Stimulated activated CD8-positive, alpha-beta memory T cell treated with anti-CD3 and anti-CD28 coated beads, Interleukin-15, amount 100 ng/mL, for 48 hours (primary cell): ENCODE data around the gene HOXA4.
A peak's percentile ranks its signal among the peaks of the same experiment; 100 is the strongest.

ENCODE experiments used
- DNase-seq, 2 donors: peaks; one replicate each; pipeline ENCODE4 v3.0.0-alpha.2; 2020; ENCODE audit warnings: low read depth in 2 of 2

Gene HOXA4

DNA sequence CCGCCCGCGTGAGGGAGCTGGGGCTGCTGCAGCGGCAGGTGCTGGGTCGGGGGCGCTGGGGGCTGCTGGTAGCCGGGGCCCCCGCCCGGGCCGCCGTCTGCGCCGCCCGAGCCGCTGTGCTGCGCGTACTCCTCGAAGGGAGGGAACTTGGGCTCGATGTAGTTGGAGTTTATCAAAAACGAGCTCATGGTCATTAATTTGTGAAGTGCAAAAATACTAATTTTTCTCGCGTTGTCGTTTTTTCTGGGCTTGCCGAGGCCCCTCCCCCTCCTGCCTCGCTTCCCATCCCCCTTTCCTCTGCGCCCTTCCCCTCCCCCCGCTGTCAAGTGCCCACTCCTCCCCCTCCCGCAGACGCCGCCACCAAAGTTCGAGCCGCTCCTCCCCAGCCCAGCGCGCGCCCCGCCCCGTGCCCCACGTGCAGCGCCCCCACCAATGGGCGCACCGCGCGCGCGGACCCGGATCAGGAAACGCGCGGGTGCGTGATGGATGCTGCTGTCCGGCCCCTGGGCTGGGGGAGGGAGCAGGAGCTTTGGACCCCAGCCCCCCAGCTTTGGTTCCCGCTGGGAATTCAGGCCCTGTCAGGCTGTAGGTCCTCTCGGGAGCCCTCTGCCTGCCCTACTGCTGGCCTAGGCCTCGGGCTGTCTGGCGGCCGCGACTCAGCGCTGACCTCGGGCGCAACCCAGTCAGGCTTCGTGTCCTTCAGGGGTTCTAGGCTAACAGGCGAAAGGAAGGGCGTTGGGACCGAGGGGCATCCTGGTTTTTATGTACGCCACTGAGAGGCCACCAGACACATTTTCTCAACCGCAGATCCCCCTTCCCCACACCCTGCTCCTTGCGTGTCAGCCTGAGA lies at the start of gene HOXA4:
HOXA4 (minus strand) TSS at position 218 of the 850 bp plus-strand sequence; CDS start at position 194, 24 bp downstream.
- DNase-seq, result peak; percentile 30 to 47

DNA sequence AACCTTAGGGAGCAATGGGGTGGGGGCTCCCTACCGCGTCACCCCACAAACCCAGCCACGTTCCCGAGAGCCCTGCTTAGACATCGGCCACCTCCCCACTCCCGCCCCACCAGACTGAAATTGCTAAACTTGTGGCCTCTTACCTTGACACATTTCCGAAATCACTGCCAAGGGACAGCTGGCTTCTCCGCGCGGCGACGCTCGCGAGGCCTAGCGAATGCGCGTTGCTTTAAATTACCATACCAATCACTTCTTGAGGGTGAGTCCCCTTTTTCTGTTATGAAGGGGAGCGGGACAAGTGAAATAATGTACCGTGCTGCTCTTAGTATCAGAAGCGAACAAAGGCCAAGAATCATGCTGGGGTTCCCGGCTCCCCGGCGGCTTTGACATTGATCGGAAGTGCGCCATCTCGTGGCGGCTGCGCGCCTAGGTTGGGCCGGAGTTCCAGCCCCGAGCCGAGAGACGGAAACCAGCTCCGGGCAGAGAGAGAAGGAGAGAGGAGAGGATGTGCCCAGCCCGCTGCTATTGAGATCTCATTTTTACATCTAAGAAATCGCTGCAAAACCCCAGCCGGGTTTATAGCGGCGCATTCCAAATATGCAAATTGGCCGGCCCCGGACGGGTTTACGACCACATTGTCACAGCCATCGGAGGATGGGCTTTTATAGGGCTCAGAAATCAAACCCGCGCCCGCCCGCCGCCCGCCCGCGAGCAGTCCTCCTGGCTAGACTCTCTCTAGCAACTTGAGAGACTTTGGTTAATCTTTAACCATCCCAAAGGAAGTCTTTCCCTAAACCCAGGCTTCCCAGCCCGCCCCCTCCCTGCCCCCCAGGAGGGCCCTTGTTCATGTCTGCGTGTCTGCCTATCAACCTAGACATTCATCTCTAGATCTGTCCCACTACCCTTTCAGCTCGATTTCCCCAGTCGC lies 49.2 kb upstream of the HOXA4 start:
- DNase-seq, result no peak

DNA sequence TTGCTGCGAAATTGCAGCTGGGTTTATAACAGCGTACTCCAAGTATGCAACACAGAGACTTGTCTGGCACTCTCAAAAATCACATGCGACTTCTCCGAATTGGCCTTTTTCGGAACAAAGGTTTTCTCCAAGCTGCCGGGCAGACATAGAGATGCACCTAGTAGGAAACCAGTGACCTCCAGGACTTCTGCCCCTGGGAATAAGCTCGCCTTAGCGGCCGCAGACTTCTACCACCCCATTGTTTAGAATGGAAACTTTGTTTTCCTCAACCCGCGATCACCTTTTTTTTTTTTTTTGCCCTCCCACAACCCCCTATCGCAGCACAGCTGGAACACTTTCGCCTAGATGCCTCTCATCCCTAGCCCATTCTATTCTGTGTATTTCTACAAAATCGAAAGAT lies 48.5 kb upstream of the HOXA4 start:
- no peak for DNase-seq

DNA sequence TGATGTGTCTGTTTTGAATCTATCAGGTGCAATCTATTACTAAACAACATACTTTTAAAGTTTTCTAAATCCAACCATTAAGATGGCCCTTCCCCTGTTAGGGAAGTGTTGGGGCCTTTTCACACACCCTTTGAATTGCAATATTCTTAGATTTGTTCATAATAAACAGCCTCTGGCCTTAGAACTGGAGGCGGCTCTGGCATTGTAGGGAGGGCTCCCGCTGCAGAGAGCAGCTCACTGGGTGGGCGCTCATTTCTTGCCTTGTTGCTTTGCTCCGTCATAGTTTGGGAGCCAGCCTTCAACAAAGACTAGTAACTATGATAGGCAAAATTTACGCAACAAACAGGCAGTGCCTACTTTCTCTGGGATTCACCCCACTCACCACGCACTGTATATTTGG lies 47.8 kb upstream of the HOXA4 start:
- no peak for DNase-seq

DNA sequence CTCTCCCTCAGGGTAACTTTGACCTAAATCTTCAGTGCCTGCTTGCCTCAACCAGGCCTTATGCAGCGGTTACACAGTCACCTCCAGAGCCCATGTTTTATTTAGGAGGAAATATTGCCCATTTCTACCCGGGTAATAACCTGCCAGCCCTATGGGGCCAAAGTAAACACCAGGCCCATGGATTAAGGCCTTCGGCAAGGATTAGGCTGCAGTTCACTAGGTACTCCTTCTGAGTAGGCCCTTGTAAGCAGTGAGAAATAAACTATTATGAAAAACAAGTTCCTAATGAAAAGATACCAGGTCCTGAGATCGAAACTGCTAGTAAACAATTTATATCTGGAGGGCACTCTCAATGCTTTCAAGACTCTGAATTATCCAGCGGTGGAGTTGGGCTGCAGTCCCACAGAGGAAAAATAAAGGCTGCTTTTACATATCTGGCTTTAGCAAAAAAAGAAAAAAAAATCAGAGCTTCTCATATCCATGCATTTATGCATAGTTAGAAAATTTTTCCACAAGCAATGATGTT lies 47.3 kb upstream of the HOXA4 start:
- no peak for DNase-seq

DNA sequence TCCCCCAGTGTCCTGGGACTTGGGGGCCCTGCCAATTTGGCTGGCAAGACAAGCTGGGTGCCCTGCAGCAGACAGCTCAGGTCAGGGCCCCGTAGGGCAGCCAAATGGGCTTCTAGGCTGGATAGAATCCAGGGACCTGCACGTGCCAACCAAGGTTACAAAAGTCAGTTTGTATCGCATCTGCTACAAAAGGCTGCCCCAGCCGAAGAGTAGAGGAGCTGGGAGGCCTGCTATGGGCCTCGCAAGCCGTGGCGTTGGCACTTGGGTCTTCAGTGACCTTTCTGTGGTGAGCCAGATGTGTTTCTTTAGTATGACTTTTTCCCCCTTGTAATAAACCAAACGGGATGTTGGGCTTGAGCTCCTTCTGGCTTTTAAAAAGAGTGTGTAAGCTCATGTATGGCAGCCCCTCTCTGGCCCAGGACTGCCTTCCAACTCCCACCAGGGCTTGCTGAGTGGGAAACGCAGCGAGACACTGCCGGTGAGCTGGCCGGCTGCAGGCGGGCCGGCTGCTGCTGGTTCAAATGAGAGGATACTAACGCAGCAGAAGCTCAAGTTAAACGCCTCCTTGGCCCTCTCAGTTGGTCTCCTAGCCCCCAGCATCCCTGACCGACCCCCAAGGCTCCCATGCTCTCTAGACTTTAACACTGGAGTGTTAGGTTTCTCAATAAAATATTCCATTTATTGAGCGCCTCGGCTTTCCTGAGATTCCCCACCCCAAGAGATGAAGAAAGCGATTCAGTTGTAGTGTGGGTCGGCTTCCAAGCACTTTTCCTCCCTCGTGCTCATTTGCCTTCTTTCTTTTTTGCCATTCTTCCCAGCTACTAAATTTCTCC lies 46.6 kb upstream of the HOXA4 start:
- no peak for DNase-seq

DNA sequence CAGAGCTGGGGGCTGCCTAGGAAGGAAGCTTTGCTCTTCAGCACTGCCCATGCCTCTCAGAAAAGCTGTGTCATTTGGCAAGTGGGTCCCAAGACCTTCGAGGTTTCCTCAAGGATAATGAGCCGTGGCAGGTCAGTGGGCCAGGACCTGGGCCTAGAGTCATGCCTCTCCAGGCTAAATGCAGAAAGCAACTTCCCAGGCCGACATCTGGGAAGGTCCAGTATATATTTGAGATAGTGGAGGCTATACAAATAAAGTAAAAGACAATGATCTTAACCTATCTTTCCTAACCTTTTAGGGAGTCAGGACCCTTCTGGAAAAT lies 45.9 kb upstream of the HOXA4 start:
- DNase-seq, result no peak

DNA sequence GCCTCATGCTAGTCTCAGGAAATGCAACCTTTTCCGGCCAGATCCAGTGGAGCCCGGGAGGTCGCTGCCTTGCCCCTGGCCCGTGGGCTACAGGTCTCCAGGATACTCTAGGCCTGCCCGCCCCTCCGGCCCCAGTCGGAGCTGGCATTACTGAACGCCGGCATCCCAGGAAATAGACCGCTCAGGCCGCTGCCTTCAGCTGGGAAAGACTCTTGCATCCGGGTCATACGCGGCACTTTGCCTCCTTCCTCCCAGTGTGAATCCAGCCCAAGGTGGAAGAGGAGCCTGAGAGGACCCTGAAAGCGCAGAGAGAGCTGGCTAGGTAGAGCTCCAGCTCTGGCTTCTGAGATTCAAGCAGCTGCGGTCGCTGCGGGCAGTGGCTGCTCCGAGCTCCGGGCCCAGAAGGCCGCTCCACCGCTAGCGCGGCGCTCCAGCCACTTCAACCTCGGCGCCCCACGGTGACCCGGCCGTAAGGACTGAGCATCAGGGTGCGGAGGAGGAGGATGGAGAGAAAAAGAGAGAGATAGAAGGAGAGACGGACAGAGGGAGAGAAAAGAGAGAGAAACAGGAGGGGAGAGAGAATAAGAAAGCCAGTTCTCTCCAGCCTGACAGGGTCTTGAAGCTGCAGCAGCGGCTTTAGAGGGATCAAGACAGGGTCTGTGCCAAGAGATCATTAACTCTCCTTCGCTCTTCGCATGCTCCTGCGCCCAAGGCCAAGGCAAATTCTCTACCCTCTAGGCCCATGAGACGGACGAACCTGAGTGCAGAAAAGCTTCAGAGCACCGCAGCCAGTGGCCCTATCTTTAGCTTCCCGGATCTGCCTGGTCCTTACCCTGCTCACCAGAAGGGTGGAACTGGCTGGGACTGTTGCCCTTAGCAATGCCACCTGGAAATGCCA lies 45.3 kb upstream of the HOXA4 start:
- no peak for DNase-seq

DNA sequence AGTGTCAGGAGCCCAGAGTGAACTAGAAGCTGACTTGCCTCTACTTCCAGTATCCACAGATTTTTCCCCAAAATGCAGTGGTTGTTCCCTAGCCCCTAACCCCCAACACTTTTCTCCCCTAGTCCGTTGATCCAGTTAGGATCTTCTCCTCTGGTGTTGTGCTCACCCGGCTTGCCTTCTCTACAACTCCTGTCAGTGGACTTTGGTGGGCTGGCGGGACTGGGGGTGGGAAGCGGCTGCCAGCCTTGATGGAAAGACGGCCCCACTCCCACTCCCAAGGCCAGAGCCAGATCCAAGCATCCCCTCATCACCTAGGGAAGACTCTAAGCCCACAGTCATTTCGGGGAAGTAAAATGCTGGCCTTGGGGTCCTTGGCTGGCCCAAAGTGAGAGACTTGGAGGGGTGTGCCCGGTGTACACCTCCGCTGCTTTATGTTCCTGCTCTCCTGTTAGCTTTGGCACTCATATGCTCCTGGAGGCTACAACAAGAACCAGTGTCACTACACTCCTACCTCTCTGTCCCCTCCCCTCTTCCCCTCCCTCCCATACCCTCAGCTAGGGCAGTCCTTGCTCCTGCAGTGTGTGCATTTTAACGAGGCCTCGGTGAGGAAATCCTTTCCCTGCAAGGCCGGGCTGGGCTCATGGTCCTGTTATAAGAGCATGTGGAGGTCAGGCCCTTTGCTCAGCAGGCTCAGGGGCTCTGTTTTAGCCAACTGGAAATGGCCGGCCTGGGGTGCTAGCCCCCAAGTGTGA lies 44.5 kb upstream of the HOXA4 start:
- no peak for DNase-seq

DNA sequence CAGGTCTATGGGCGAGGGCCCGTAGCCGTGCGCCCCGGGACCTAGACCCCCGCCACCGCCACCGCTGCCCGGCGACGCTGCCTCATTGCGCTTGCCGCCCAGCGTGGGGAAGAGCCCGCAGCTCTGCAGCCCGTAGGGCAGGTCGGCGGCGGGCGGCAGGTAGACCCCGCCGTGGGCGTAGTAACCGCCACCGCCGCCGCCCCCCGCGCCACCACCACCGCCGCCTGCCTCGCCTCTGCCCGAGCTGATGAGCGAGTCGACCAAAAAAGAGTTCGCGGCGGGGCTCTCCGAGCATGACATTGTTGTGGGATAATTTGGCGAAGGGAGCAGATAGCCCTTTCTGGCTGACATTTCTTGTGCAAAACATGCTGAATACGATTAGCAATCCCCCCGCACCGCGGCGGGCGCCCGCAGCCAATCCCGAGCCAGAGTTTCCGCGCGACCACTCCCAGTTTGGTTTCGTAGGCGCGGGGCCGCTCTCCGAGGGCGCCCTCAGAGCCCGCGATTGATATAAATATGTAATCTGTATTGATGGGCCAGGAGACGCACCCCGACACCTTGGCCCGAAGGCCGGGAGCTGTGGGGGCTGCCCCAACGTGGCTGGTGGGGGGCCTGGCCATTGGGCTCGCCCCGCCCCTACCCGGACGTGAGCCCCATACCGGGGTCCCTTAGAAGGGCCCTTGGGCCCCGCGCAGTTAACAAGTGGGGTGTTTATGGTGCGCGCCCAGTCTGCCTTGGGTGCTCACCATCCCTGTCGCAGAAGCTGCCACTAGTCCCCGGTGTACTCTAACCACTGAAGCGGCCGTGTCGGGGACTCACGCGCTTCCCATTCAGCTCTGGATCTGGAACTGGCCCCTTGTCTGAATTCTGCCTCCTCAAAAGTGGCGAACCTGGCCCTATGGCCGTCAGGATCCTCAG lies 43.7 kb upstream of the HOXA4 start, which contains the start of gene HOXA10:
HOXA10 (minus strand) TSS at position 365 of the 918 bp plus-strand sequence; CDS start at position 351, 14 bp downstream.
- DNase-seq, result no peak

DNA sequence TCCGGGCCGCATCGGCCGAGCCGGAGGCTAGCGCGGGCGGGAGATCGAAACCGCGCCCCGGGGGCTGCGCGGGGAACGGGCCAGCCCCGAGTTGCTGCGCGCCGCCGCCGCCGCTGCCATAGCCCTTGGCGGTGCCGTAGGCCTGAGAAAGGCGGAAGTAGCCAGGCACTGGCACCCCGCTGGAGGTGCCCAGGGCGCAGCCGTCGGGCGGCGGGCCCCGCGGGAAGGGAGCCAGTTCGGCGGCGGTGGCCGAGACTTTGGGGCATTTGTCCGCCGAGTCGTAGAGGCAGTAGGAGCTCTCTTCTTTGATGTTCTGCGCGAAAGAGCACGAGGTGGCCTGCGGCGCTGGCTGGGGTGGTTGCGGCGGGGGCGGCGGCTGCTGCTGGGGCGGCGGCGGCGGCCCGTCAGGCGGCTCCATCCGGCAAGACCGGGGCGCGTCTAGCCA lies 43.0 kb upstream of the HOXA4 start:
- DNase-seq, result no peak

DNA sequence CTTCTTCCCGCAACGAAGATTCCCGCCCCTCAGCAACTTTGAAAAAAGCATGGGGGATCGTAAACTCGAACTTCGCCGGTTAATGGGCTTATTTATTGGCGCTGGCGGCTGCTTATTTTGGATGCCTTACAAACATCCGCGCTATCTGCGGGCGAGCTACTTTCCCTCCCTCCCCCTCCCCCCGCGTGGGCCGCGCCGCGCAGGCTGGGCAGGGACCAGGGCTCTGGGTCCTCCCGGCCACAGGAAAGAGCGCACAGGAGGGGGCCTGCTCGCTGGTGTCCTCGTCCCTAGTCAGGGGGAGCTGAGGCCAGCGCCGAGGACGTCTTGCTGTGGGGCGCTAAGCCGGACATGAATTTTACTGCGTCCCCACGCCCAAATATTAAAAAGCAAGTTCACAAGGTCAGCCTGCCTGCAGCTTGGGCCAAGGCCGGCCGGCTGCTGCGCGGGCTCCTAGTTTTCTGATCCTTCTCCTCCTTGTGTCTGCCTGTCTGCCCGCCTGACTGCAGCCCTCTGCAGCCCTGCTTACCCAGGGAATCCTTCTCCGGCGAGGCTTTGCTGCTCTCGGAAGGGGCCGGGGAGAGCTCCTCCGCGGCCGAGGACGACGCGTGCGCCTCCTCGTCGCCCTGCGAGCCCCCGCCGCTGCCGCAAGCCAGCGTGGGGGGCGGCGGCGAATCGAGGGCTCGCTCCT lies 42.4 kb upstream of the HOXA4 start:
- no peak for DNase-seq

DNA sequence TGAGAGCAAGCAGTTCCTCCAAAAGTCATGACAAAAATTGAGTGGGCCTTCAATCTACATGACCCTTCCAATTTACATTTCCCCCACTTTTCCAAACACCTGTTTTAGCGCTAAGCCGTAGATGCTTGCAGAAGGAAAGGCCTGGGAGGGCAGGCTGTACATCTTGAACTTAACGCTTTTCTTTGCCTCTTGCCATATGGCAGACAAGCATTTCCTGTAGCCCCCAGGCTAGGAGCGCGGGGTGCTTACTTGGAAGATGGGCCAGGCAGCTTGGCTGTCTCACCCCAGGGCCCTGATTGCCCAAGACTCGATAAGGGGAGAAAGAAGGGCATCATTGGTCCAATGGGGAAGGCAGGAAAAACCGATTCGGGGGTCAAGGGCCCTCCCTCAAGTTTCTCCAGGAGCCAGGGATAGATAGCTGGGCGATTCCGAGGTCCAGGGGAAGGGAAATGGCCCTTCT lies 41.8 kb upstream of the HOXA4 start:
- DNase-seq, result no peak

DNA sequence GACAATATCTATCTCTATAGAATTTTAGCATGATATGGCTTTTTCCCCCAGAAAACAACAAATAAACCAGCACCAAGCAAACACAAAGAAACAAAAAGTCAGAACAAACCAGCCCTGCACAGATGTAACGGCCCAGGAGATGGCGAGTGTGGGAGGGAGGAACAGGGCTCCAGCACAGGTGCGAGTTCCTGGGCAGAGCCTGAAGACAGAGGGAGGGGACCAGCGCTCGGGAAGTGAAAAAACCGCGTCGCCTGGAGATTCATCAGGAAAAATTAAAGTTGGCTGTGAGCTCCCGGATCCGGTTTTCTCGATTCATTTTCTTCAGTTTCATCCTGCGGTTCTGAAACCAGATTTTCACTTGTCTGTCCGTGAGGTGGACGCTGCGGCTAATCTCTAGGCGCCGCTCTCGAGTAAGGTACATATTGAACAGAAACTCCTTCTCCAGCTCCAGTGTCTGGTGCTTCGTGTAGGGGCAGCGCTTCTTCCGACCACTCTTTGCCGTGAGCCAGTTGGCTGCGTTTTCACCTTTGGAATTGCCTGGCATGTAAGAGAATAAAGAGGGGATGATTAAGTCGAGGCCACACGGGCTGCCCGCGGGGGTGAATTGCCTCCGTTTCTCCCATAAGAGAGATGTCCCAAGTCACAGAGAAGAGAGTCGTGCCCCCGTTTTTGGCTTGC lies 41.2 kb upstream of the HOXA4 start:
- no peak for DNase-seq

DNA sequence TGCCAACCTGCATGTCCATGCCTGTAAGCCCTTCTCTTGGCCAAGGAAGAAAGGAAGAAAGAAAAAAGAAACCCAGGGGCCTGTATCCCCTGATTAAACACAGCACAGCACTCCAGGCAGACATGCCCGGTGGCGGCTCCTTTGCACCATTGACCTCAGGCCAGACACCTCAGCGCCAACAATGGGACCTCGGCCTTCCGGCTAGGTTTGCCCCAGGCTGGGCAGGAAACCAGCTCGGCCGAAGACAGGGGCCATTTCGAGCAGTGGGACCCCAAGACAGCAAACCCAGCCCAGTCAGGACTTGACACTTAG lies 40.7 kb upstream of the HOXA4 start:
- no peak for DNase-seq

DNA sequence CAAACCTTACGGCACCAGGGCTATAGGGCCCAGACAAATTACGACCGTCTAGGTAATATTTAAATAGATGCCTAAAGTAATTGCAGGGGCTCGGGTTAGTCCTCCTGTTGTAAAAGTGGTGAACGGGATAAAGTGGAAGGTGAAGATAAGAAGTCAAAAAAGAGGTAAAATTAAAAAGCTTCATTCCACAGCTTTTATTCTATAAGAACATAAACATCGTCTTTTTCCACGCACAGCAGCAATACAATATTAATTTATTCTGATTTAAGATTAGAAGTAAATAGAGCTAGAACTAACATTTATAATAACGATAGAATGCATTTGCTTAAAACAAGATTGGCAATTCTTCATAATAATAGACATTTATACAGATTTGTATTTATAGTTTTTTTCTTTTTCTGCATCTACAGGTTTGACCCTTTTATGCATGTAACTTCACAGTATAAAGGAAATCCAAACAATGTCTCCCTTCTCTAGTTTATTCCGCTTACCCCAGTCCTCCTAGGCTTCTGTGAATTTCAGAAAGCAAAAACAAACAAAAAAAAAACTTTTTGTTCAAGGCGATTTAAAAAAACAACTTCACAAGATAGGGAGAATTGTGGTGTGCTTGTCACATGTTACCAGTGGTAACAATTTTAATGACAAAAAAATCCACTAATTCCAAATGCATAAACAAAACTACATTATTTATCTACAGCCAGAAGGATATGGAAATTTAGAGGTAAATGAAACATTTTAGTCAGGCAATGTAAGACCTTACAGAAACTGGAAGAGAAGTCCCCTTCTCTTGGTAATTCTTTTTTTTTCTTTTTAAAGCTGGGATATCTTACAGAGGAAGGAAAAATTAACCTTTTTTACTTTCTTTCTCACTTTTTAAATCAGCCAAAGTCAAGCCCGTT lies 40.1 kb upstream of the HOXA4 start:
- no peak for DNase-seq
